PC-3 (cell line): ENCODE results near the gene CMSS1. TPM values are rescaled to one million over a fixed set of nuclear protein-coding genes. Genes with fewer than 3 reads are reported as not detected.

ENCODE experiments used
- ATAC-seq: fragments of 200-7000 bp; cut with Tn5 transposase; 2 replicates; pipeline ENCODE4 v1.9.1; 2020; ENCODE audit warnings: mild to moderate bottlenecking, moderate library complexity
- BruUV-seq: library from RNA; stranded (reverse); fragments of 400-500 nt; replicated peaks from 2 replicates; lab custom pipeline; 2021; lab: Mats Ljungman, UMichigan
- CTCF ChIA-PET: fragments of 300-600 bp; sonication (Branson Sonifier 250); formaldehyde crosslinking; loops from one replicate; lab custom pipeline; 2022; ENCODE audit warnings: antibody characterized with exemption; lab: Charles Lee
- POLR2A ChIA-PET: fragments of 300-600 bp; sonication (Branson Sonifier 250); formaldehyde crosslinking; loops from one replicate; lab custom pipeline; 2022; ENCODE audit warnings: antibody characterized with exemption; ENCODE audit not compliant: unreplicated experiment; lab: Charles Lee
- DNase-seq: peaks from one replicate; pipeline ENCODE4 v3.0.0-alpha.2; 2015
- H2AFZ ChIP-seq: fragments of 300-600 bp; sonication (generic); 2 replicates; pipeline ENCODE4 v1.6.0; 2016; ENCODE audit warnings: antibody characterized with exemption, low read length
- H3F3A ChIP-seq: fragments of 300-600 bp; sonication (generic); one replicate; pipeline ENCODE4 v1.6.0; 2017; ENCODE audit warnings: antibody characterized with exemption, low read length, control low read depth, mild to moderate bottlenecking; ENCODE audit not compliant: unreplicated experiment
- H3K27ac ChIP-seq: fragments of 300-600 bp; sonication (generic); 2 replicates; pipeline ENCODE4 v1.5.1; 2016; ENCODE audit warnings: mild to moderate bottlenecking, low read length
- H3K27me3 ChIP-seq: fragments of 300-600 bp; sonication (generic); 2 replicates; pipeline ENCODE4 v1.6.1; 2016; ENCODE audit warnings: low read length, mixed read lengths
- H3K36me3 ChIP-seq: fragments of 300-600 bp; sonication (generic); 2 replicates; pipeline ENCODE4 v1.6.1; 2016; ENCODE audit warnings: low read depth, mixed run types, low read length, mixed read lengths
- H3K4me1 ChIP-seq: fragments of 300-600 bp; sonication (generic); 2 replicates; pipeline ENCODE4 v1.5.1; 2016; ENCODE audit warnings: low read length; ENCODE audit not compliant: insufficient read depth
- H3K4me2 ChIP-seq: fragments of 300-600 bp; sonication (generic); 2 replicates; pipeline ENCODE4 v1.6.0; 2016; ENCODE audit warnings: low read length
- H3K4me3 ChIP-seq: fragments of 300-600 bp; sonication (generic); 2 replicates; pipeline ENCODE4 v1.5.1; 2016; ENCODE audit warnings: mild to moderate bottlenecking, low read length, mixed read lengths
- H3K79me2 ChIP-seq: fragments of 300-600 bp; sonication (generic); 2 replicates; pipeline ENCODE4 v1.6.1; 2017; ENCODE audit warnings: low read length, mixed read lengths
- H3K9ac ChIP-seq: fragments of 300-600 bp; sonication (generic); 2 replicates; pipeline ENCODE4 v1.6.0; 2016; ENCODE audit warnings: mild to moderate bottlenecking, low read length
- H3K9me2 ChIP-seq: fragments of 300-600 bp; sonication (generic); replicated peaks from 2 replicates; pipeline ENCODE4 v1.6.1; 2016; ENCODE audit warnings: mixed run types, low read length, mixed read lengths
- H3K9me3 ChIP-seq: fragments of 300-600 bp; sonication (generic); 2 replicates; pipeline ENCODE4 v1.6.1; 2016; ENCODE audit warnings: low read length, mixed read lengths
- H4K20me1 ChIP-seq: fragments of 300-600 bp; sonication (generic); 2 replicates; pipeline ENCODE4 v1.6.1; 2016; ENCODE audit warnings: low read length, mixed read lengths
- EZH2 ChIP-seq: fragments of 300-600 bp; sonication (generic); IDR thresholded peaks from one replicate; pipeline ENCODE4 v1.6.1; 2017; ENCODE audit warnings: antibody characterized with exemption, mild to moderate bottlenecking, low read length; ENCODE audit not compliant: unreplicated experiment
- EZH2phosphoT487 ChIP-seq: fragments of 300-600 bp; sonication (generic); IDR thresholded peaks from 2 replicates; pipeline ENCODE4 v1.6.1; 2018; ENCODE audit warnings: mild to moderate bottlenecking, antibody characterized with exemption, low read length, borderline replicate concordance
- intact Hi-C: fragments of 100-400 bp; cut with micrococcal nuclease; formaldehyde crosslinking; loops from 2 replicates; pipeline ENCODE4 v1.9.0; 2023
- total RNA-seq: library from RNA; depleted of rRNA; stranded (reverse); fragments of >200 nt; gene quantifications from 2 replicates; pipeline ENCODE4 v1.2.3, GENCODE V29; 2014
- TF ChIP-seq, protein P1 (sequence below): fragments of 300-600 bp; sonication (generic); conservative IDR thresholded peaks from 2 replicates; pipeline ENCODE4 v1.5.1; 2017; ENCODE audit warnings: antibody characterized with exemption, low read depth, mild to moderate bottlenecking, low read length

Gene CMSS1
- total RNA-seq, 1 experiment from 2014 or later = 63.1 TPM

DNA sequence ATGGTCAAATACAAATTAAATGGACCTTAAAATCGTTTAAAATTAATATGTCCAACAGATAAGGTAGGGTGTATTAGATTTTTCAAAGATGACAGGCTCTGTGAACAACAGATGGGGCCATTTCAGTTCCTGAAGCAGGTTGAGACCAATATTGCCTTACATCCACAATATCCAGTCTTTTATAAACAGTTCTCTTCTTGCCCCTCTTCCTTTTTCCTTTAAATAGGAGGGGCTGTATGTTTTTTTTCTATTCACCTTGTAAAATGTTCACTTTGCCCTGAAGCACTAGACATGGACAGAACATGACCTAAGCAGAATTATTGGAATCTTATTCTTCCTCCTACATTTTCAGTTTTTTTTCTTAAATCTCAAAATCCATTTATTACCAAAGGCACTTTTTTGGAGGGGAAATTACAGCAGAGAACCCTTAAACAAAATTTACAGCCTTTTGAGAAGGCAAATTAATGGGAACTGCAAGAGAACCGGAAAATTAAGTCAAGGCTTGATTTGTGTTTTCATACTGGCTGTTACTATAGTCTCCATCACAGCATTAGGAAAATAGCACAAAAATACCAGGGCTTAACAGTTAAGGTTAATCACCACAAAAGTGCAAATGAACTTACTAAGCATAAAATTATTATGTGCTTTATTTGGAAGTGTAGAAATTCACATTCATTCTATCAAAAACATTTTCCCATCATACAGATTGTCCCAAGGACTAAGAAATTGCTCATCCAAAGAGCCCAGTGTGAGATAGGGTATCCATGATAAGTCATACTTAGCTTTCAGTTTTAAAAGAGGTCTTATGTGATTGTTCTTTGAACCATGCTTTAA, 55.8 kb downstream of the CMSS1 start:
- CTCF ChIA-PET = no interaction called here
- no peak overlapping the region for H3K9ac ChIP-seq
- H3K4me3 ChIP-seq = no peak overlapping the region
- TF ChIP-seq EZH2phosphoT487 = no peak
- no peak for TF ChIP-seq EZH2
- TF ChIP-seq, protein P1, sequence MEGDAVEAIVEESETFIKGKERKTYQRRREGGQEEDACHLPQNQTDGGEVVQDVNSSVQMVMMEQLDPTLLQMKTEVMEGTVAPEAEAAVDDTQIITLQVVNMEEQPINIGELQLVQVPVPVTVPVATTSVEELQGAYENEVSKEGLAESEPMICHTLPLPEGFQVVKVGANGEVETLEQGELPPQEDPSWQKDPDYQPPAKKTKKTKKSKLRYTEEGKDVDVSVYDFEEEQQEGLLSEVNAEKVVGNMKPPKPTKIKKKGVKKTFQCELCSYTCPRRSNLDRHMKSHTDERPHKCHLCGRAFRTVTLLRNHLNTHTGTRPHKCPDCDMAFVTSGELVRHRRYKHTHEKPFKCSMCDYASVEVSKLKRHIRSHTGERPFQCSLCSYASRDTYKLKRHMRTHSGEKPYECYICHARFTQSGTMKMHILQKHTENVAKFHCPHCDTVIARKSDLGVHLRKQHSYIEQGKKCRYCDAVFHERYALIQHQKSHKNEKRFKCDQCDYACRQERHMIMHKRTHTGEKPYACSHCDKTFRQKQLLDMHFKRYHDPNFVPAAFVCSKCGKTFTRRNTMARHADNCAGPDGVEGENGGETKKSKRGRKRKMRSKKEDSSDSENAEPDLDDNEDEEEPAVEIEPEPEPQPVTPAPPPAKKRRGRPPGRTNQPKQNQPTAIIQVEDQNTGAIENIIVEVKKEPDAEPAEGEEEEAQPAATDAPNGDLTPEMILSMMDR = no peak
- peaks cover 24% of the 10 kb centered on the region for H3K4me1 ChIP-seq
- H3K9me2 ChIP-seq = no peaks in the 10 kb centered on the region
- POLR2A ChIA-PET = no interaction called here
- H3K4me2 ChIP-seq = no peak overlapping the region
- no peaks in the 10 kb centered on the region for H3F3A ChIP-seq
- H3K36me3 ChIP-seq = no peaks in the 10 kb centered on the region
- no peaks in the 10 kb centered on the region for H4K20me1 ChIP-seq
- peaks cover 23% of the 10 kb centered on the region; the same call in 1 of the 2 replicates for H3K79me2 ChIP-seq
- no peaks in the 10 kb centered on the region for H3K27me3 ChIP-seq
- intact Hi-C loops = no loop called here
- no peak for ATAC-seq
- H3K9me3 ChIP-seq = no peaks in the 10 kb centered on the region
- H2AFZ ChIP-seq = no peak overlapping the region
- no peak for DNase-seq
- no peak overlapping the region for H3K27ac ChIP-seq
- no TSS peak for BruUV-seq

DNA sequence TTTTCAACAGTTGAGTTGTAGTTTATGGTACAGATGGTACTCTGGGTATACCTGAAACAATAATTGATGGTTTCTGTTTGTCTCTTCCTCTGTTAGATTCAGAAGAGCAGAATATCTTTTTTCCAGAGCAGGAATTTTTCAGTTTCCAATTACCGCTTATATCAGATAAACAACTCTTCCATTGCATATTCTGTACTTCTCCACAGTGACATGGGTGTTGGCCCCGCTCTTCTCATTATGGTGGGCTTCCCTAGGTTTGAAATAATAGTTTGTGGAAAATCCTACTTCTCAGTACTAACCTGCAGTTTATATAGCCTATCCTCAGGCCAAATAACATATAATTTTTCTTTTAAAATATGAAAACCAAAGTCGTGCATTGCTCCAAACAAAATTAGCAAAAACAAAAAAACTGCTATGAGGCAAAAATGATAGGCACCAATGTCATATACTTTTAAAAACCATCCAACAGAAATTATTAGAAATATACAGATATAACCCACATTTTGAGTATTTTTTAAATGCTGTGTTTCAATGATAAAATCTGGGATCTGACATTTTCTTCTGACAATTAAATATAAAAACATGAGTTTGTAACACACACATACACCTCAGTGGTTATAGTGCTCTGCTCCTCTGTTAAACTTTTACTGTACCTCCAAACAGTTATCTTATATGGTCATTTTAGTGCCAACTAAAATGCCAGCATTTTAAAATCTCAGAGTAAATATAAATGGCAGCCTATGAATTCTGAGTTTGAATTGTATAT, 56.8 kb downstream of the CMSS1 start:
- no peak overlapping the region for H3K4me2 ChIP-seq
- TF ChIP-seq, protein P1 = no peak
- TF ChIP-seq EZH2phosphoT487 (no peak), EZH2 (no peak)
- intact Hi-C loops = no loop called here
- H3K4me1 ChIP-seq = peaks cover 24% of the 10 kb centered on the region
- H3K27ac ChIP-seq = no peak overlapping the region
- no peaks in the 10 kb centered on the region for H3K9me2 ChIP-seq
- no peaks in the 10 kb centered on the region for H3F3A ChIP-seq
- no peaks in the 10 kb centered on the region for H4K20me1 ChIP-seq
- ATAC-seq (no peak), DNase-seq (no peak)
- no peaks in the 10 kb centered on the region for H3K9me3 ChIP-seq
- H3K27me3 ChIP-seq = no peaks in the 10 kb centered on the region
- no TSS peak for BruUV-seq
- no peaks in the 10 kb centered on the region for H3K36me3 ChIP-seq
- H2AFZ ChIP-seq = no peak overlapping the region
- H3K4me3 ChIP-seq = no peak overlapping the region
- ChIA-PET CTCF (no interaction called here), POLR2A (no interaction called here)
- H3K79me2 ChIP-seq = peaks cover 29% of the 10 kb centered on the region
- H3K9ac ChIP-seq = no peak overlapping the region

DNA sequence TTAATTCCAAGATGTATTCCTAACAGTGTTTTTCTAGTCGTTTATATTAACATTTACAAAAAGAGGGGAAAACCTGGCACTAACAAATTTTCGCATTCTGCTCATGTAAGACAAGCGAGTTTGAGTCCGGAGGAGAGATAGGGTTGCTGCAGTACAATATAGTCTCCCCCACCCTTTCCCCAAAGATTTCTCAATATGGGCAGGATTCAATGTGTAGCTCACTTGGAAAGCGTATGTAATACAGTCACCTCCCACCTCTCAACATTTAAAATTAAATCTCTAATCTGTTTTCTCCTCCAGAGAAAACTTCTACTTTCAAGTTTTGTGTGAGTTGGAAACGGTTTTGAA, 57.9 kb downstream of the CMSS1 start:
- DNase-seq (no peak), ATAC-seq (no peak)
- intact Hi-C loops = no loop called here
- no peaks in the 10 kb centered on the region for H3F3A ChIP-seq
- H3K4me3 ChIP-seq = no peak overlapping the region
- no peak overlapping the region for H2AFZ ChIP-seq
- no peaks in the 10 kb centered on the region for H3K27me3 ChIP-seq
- H3K4me2 ChIP-seq = no peak overlapping the region
- no peak for TF ChIP-seq EZH2
- TF ChIP-seq, protein P1 = no peak
- TF ChIP-seq EZH2phosphoT487 = no peak
- BruUV-seq = no TSS peak
- no peaks in the 10 kb centered on the region for H3K36me3 ChIP-seq
- peaks cover 35% of the 10 kb centered on the region for H3K79me2 ChIP-seq
- H3K4me1 ChIP-seq = peaks cover 20% of the 10 kb centered on the region
- H4K20me1 ChIP-seq = no peaks in the 10 kb centered on the region
- H3K9me3 ChIP-seq = no peaks in the 10 kb centered on the region
- CTCF ChIA-PET = no interaction called here
- H3K27ac ChIP-seq = no peak overlapping the region
- no peaks in the 10 kb centered on the region for H3K9me2 ChIP-seq
- POLR2A ChIA-PET = no interaction called here
- H3K9ac ChIP-seq = no peak overlapping the region
